GM08714 (cell line): ENCODE results near the gene LPCAT2.

ENCODE experiments used
- H3K4me3 ChIP-seq: fragments of 200-500 bp; sonication (Bioruptor generic); 2 replicates; pipeline ENCODE4 v1.5.1; 2014; ENCODE audit warnings: mild to moderate bottlenecking, low read length, inconsistent platforms
- ZNF274 ChIP-seq: IDR thresholded peaks from 2 replicates; pipeline ENCODE4 v1.6.1; 2012; ENCODE audit warnings: mild to moderate bottlenecking, low read depth, low read length

The LPCAT2 gene

DNA sequence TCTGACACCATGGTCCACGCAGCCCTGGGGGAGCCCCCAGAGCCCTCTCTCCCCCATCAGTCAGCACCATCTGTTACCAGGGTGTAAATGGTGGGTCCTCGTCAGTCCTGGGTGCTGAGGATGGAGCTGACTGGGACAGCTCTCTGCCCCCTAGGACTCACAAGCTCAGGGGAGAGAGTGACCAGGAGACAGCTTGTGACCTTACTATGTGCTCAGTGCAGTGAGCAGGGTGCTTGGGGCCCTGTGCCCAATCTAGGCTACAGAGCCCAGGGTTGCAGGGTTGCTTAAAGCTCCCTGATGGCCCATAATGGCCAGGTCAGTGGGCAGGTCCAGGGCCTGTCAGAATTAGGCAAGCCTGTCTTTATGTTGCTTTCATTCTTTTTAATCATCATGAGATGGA is 18.6 kb upstream of the LPCAT2 start:
- no peak for TF ChIP-seq ZNF274
- H3K4me3 ChIP-seq: no peak overlapping the region

DNA sequence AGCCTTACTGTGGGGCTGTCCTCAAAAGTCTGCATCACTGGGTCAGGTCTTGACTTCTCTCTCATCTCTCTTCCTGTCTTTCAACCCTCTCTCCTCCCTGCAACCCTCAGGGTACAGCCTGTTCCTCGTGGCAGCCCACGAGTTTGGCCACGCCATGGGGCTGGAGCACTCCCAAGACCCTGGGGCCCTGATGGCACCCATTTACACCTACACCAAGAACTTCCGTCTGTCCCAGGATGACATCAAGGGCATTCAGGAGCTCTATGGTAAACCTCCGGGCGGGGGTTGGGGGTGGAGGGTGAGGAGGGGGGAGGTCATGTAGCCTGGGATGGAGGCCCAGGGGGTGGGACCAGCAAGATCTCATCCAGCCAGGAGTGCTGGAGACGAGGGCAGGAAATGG is 17.2 kb upstream of the LPCAT2 start:
- TF ChIP-seq ZNF274: no peak
- H3K4me3 ChIP-seq: no peak overlapping the region

DNA sequence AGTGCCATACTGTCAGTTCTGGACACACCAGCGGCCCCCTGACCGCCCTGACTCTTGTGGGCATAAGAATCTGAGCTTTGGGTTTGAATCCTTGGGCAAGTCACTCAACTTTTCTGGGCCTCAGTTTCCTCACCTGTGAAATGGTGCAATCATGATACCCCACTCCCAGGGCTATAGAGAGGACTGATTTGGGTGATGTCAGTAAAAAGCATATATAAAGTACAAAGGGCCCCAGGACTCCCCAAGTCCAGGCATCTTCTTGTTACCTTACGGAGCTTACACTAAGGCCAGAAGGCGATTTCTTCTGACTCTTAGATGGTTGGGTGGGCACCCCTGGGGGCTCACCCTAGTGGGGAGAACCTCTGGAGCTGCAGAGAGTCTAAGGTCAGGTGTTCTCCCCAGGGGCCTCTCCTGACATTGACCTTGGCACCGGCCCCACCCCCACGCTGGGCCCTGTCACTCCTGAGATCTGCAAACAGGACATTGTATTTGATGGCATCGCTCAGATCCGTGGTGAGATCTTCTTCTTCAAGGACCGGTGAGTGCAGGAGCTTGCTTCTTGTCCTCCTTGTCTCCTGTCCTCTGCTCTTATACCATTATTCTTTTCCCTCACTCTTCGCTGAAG is 16.0 kb upstream of the LPCAT2 start:
- no peak overlapping the region for H3K4me3 ChIP-seq
- TF ChIP-seq ZNF274: no peak

DNA sequence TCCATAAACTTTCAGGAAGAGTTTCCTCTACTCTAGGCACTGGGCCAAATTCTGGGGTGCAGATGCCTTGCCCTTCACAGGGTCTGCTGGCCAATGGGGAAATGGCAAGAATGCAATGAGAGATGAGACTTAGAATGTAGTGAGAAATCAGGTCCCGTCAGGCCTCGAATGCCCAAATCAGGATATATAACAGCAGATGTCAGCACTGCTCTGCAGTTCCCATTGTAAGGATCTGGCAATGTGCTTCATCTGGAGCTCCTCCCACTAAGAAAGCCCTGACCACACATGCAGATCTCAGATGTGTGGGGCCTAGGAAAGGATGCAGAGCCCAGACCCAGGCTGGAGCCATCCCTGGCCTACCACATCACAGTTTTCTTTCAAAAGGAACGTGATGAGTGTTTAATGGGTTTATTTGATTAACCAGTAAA is 13.9 kb upstream of the LPCAT2 start:
- TF ChIP-seq ZNF274: no peak
- no peak overlapping the region for H3K4me3 ChIP-seq

DNA sequence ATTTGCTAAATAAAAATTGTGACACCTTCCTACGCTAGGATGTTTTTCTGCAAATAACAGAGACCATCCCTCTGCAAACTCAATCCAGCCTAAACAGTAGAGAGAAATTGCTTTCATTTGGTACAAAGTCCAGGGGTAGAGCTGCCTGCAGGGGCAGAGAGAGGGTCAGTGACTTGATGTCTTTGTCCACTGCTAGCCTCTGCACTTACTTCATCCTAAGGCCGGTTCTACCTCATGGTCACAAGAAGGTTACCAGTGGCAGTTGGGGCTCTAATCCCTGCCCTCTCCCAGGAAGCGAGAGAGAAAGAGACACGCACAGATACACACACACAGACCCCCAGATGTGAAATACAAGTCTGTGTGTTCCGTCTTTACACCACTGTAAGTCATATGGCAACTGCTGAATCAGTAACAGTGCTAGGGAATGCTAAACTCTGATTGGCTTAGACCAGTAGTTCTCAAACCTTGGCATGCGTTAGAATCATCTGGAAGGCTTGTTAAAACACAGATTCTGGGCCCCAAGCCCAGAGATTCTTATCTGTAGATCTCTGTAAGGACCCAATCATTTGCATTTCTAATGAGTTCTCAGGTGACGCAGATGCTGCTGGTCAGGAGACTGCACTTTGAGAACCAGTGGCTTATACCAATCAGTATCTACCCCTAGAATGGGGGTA is 13.1 kb upstream of the LPCAT2 start:
- H3K4me3 ChIP-seq: no peak overlapping the region
- no peak for TF ChIP-seq ZNF274

DNA sequence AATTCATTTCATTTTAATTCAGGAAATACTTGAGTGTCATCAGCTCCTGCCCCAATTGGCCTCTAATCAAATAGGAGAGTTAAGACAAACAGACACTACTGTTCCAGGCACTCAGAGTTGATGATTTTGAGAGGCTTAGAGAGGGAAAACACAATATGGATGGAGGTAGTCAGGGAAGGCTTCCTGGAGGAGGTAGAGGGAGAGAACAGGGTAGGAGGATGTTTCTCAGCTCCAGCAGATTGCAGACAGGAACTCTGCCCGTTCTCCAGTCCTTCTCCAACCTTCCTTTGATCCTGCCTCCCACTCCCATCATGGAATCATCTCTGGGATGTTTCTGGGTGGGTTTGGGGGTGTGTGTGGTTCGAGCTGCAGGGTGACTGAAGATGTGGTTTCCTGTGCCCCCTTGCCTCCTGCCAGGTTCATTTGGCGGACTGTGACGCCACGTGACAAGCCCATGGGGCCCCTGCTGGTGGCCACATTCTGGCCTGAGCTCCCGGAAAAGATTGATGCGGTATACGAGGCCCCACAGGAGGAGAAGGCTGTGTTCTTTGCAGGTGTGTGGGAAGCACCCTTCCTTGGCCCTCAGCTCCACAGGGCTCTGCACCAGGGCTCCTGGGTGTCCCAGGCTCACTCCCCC is 12.2 kb upstream of the LPCAT2 start:
- H3K4me3 ChIP-seq: no peak overlapping the region
- TF ChIP-seq ZNF274: no peak

DNA sequence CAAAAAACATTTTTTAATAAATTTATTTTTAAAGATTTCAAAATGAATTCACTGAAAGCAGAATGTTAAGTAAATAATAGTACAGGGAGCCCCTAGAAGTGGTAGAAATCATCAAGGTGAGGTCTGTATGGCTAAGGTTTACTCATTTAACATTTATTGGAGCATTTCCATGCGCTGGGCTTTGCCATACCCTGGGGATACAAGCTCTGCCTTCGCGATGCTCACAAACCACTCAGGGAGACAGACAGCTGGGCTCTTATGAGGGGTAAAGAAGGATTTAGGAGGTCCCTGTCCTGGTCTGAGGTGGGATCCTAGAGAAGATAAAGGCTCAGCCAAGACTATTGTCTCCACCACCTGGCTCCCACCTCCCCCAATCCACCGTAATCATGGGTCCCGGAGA is 11.3 kb upstream of the LPCAT2 start:
- no peak overlapping the region for H3K4me3 ChIP-seq
- no peak for TF ChIP-seq ZNF274

DNA sequence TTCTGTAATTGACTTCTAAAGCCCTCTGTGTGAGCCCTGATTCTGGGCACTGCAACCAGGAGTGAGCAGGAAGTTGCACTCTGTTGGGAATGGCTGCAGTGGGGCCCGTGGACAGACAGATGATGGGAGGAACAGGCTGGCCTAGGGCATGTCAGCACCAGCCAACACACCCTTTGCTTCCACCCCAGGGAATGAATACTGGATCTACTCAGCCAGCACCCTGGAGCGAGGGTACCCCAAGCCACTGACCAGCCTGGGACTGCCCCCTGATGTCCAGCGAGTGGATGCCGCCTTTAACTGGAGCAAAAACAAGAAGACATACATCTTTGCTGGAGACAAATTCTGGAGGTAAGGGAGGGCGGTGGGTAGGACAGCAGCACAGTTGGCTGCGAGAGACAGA is 10.8 kb upstream of the LPCAT2 start:
- H3K4me3 ChIP-seq: no peak overlapping the region
- TF ChIP-seq ZNF274: no peak

DNA sequence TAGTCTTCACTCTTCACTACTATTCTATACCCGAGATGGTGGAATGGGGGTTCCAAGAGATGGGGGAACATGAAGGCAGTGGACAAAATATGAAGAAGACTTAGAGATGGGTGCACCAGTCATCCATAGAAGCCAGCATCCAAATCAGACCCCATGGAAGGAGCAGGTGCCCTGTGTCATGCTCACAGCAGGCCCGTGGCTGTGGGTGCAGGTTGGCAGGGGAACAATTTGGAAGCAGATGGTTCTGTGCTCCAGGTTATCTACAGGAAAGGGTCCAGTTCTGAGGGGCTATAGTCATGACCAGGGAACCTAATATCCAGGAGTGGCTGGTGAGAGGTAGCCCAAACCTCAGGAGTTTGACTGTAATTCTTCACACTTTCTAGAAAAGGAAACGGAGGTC is 9.6 kb upstream of the LPCAT2 start:
- TF ChIP-seq ZNF274: no peak
- no peak overlapping the region for H3K4me3 ChIP-seq

DNA sequence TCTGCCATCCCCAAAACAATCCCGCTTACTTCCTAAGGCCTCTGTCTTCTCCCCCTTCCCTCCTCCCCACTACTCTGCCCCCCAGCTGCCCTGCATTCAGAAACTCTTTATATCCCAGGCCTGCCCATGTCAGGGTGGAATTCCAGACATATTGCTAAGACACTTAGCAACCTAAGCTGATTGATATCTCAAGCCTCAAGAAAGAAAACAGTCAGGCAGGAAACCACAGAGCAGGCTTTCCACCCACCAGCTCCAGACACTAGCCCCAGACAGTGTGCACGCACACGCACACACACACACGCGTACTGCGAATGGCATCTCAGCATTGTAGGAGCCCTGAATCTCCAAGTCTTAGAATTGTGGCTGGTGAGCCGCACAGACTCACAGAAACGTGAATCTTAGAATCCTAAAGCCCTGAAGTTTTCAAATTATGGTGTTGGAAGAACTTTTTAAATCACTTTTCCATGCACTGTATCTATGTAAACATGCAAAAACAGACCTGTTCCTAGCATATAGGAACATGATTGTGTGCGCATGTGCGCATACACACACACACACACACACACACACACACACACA is 8.8 kb upstream of the LPCAT2 start:
- H3K4me3 ChIP-seq: no peak overlapping the region
- no peak for TF ChIP-seq ZNF274

DNA sequence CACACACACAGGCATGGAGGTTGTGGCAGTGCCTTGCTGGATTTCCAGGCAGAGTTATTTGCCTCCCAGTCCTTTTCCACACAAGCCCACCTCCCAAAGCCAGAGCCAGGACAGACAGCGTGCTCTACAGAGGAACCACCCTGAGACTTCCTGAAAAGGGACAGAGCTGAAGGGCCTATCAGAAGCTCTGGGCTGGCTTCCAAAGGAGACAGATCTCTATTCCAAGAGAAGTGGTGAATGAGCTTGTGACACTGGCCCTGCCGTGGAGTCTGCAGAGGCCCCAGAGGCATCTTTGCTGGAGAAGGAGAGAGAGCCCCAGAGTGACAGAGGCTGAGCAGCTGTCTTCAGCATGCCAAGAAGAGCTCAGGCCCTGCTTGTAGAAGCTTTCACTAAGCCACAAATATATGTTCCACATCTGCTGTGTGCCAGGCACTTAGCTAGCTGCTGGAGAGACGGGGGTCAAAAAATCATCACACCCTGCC is 8.3 kb upstream of the LPCAT2 start:
- TF ChIP-seq ZNF274: no peak
- no peak overlapping the region for H3K4me3 ChIP-seq

DNA sequence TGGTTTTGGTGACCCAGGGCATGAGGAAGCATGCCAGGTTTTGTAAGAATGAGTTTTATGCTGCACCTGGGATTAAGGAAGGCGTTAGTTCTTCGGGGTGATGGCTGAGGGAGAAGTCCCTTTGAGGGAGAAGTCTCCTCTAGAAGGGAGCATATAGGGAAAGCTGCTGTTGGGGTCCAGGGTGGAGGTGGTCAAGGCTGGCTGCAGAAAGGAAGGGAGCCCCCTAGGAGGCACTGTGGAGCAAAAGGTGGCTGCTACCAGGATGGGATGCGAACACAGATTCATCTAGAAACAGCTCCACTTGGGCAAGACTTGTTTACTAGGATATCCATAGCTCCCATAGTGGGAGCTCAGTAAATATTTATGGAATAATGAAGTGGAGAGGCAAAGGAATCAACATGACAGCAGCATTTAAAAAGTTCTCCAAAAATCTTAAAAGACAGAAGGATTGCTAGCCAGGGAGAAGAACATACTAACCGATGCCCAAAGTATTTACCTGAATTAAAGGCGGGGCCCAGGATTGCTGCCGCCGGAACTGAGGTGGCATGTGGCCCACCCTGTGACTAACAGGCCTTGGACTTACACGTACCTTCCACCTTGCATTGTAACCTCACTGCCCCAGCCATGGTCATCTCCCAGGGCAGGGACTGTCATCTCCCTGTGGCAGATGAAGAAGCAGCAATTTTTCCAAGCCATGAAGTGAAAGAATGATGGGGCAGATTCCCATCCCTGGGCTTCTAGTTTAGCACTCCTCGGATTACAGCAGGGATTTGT is 7.1 kb upstream of the LPCAT2 start:
- TF ChIP-seq ZNF274: no peak
- H3K4me3 ChIP-seq: no peak overlapping the region

DNA sequence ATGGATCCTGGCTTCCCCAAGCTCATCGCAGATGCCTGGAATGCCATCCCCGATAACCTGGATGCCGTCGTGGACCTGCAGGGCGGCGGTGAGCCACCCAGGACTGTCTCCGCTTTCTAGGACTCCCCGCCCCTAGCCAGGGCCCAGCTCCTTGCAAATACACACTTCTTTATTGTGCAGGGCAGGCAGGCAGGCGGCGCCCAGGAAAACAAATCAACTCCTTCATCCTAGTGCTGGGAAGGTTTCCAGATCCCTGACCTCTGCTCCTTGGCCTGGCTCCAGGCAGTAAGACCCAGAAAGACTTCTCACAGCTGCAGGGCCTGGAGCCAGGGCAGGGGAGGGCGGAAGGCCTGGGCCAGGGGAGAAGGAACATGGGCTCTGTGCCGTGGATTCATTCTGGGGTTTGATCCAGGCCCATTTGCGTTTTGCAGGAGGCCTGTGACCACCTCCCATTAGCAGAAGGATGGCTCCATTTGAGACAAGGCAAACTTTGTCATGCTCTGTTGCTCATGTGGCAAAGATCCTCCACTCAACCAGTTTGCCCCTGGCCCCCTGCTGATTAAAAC is 6.0 kb upstream of the LPCAT2 start:
- no peak overlapping the region for H3K4me3 ChIP-seq
- TF ChIP-seq ZNF274: no peak

DNA sequence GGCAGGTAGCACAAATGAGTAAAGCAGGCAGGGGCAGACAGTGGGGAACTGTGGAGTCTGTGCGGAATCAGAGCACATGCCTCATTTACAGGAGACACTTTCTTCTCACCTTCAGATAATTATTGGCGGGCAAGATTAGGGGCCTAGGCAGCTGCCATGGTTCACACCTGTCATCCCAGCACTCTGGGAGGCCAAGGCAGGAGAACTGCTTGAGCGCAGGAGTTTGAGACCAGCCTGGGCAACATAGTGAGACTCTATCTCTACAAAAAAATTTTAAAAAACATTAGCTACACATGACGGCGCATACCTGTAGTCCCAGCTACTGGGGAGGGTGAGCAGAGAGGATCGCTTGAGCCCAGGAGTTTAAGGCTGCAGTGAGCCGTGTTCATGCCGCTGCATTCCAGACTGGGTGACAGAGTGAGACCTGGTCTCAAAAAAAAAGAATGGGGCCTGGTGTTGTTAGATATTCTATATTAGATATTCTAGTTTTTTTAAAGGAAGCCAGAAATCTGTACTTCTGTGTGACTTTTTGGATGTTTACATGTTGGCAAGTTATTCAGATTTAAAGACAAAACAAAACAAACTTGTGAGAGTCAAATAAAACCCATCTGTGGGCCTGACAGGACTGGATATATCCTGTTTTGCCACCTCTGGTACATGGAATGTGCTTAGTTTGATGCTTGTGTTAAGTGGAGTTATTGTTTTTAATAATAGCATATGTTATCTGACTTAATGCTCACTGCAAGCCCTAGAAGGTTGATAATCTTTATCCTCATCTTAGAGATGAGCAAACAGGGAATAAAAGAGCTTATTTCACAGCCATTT is 4.9 kb upstream of the LPCAT2 start:
- H3K4me3 ChIP-seq: no peak overlapping the region
- no peak for TF ChIP-seq ZNF274
